ENCODE measurements around the gene TERT. TPM values are rescaled to one million over a fixed set of nuclear protein-coding genes. Genes with fewer than 3 reads are reported as not detected.

Gene TERT
- polyA plus RNA-seq, 1 donor from 2014 or later, result not detected

DNA sequence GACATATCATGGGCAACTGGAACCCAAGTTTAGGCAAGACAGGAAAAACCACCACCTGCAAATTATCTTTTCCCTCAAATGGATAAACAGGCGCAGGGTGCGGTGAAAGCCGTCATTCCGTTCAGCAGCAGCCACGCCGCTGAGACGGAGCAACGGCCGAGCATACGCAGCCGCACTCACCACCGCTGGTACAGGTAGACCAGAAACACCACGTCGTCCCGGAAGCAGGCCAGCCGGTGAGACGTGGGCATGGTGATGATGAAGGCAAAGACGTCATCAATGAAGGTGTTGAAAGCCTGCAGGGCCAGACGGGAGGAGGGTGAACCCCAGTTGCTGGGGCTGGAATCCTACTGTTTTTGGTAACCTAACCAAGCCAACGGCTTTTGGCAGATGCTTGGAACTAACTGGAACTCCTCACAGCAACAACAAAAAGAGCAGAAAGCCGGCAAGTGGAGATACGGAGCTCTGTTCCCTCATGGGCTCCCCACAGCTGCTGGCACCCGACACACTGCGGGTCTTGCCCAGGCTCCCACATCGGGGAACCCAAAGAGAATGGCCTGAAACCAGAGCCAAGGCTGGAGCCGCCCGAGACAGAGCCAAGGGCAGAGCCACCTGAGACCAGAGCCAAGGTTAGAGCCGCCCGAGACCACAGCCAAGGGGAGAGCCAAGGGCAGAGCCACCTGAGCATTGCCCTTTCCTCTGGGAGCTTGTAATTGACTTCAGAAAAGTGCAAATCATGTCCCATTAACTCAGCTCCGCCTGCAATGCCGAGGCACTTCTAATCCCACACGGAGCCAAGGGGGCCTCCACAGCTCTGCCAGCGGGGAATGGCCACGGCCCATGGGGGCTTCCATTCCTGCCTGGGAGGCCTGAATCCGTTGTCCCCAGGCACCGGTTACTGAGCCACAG, 25.8 kb upstream of the TERT start:
- Histone ChIP-seq H3K9ac (ENCODE audit: low read length) (no peak overlapping the region), H2AFZ (ENCODE audit: low read depth, low read length) (no peak overlapping the region), H3K79me2 (replicated peaks; ENCODE audit: insufficient read depth, low read length) (no peaks in the 10 kb centered on the region), H3K4me3 (ENCODE audit: low read length) (no peak overlapping the region), H3F3A (ENCODE audit: insufficient read depth, low read length, poor library complexity, severe bottlenecking) (no peaks in the 10 kb centered on the region), H3K4me2 (ENCODE audit: low read length) (no peak overlapping the region), H3K9me2 (ENCODE audit: insufficient read depth, low read length) (no peaks in the 10 kb centered on the region), H4K20me1 (ENCODE audit: insufficient read depth) (no peaks in the 10 kb centered on the region), H3K27me3 (ENCODE audit: insufficient read depth, low read depth, low read length) (no peaks in the 10 kb centered on the region), H3K27ac (ENCODE audit: low read length) (no peak overlapping the region), H3K9me3 (ENCODE audit: low read length) (no peaks in the 10 kb centered on the region), H3K36me3 (ENCODE audit: insufficient read depth, low read length) (no peaks in the 10 kb centered on the region)
- no peak for TF ChIP-seq RAD21 (conservative IDR thresholded peaks at IDR 0.05)

DNA sequence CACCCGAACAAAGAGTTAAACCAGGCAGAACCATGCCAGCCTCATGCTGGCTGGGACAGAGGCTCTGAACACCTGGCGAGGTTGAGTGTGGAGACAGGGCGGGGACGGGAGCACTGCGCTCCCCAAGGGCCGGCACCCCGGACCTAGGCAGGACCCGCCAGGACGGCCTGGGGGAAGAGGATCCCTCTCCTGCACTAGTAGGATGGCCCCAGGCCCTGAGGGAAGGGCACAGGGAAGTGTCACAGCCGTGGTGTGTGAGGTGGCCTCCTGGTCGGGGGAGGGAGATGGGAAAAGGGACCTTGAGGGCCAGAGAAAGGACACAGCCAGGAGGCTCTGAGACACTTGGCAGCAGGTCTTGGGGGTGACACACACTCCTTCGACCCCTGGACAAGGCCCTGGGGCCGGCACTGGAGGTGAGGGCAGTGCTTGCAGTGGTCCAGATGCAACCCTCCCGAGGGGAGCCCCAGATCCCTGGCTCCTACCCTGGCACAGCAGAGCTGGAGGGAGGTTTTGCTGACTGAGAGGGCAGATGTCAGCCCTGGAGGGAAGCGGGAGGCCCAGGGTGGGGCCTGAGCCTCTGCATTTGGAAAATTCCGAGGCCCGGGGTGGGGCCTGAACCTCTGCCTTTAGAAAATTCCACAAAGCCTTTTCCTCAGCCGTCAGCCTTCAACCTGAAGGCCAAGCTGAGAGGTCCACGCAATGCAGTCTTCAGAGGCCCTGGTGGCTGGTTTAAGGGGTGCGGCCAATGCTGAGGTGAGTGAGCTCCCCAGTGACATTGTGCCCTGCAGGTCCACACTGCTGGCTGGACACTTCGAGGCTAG, 24.8 kb upstream of the TERT start:
- no peak overlapping the region for H3K4me2 ChIP-seq (ENCODE audit: low read length)
- no peak overlapping the region for H3K27ac ChIP-seq (ENCODE audit: low read length)
- no peaks in the 10 kb centered on the region for H3K9me2 ChIP-seq (ENCODE audit: insufficient read depth, low read length)
- no peaks in the 10 kb centered on the region for H4K20me1 ChIP-seq (ENCODE audit: insufficient read depth)
- H3K9me3 ChIP-seq (ENCODE audit: low read length), result no peaks in the 10 kb centered on the region
- H3F3A ChIP-seq (ENCODE audit: insufficient read depth, low read length, poor library complexity, severe bottlenecking), result no peaks in the 10 kb centered on the region
- H3K9ac ChIP-seq (ENCODE audit: low read length), result no peak overlapping the region
- no peak overlapping the region for H2AFZ ChIP-seq (ENCODE audit: low read depth, low read length)
- H3K4me3 ChIP-seq (ENCODE audit: low read length), result no peak overlapping the region
- no peaks in the 10 kb centered on the region for H3K27me3 ChIP-seq (ENCODE audit: insufficient read depth, low read depth, low read length)
- TF ChIP-seq MXI1 (conservative IDR thresholded peaks at IDR 0.05; ENCODE audit: poor library complexity, severe bottlenecking) (no peak), TAF1 (IDR thresholded peaks at IDR 0.05; ENCODE audit: low read depth) (no peak), RAD21 (conservative IDR thresholded peaks at IDR 0.05) (no peak), EZH2 (IDR thresholded peaks at IDR 0.05; ENCODE audit: borderline replicate concordance, insufficient read depth, low read length, poor library complexity, severe bottlenecking) (no peak), POLR2AphosphoS5 (IDR thresholded peaks at IDR 0.05) (no peak), EP300 (conservative IDR thresholded peaks at IDR 0.05; ENCODE audit: poor library complexity, severe bottlenecking) (no peak), SMC3 (conservative IDR thresholded peaks at IDR 0.05; ENCODE audit: poor library complexity) (no peak)
- TF ChIP-seq, protein P1, sequence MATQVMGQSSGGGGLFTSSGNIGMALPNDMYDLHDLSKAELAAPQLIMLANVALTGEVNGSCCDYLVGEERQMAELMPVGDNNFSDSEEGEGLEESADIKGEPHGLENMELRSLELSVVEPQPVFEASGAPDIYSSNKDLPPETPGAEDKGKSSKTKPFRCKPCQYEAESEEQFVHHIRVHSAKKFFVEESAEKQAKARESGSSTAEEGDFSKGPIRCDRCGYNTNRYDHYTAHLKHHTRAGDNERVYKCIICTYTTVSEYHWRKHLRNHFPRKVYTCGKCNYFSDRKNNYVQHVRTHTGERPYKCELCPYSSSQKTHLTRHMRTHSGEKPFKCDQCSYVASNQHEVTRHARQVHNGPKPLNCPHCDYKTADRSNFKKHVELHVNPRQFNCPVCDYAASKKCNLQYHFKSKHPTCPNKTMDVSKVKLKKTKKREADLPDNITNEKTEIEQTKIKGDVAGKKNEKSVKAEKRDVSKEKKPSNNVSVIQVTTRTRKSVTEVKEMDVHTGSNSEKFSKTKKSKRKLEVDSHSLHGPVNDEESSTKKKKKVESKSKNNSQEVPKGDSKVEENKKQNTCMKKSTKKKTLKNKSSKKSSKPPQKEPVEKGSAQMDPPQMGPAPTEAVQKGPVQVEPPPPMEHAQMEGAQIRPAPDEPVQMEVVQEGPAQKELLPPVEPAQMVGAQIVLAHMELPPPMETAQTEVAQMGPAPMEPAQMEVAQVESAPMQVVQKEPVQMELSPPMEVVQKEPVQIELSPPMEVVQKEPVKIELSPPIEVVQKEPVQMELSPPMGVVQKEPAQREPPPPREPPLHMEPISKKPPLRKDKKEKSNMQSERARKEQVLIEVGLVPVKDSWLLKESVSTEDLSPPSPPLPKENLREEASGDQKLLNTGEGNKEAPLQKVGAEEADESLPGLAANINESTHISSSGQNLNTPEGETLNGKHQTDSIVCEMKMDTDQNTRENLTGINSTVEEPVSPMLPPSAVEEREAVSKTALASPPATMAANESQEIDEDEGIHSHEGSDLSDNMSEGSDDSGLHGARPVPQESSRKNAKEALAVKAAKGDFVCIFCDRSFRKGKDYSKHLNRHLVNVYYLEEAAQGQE (IDR thresholded peaks at IDR 0.05; ENCODE audit: borderline replicate concordance), result no peak
- TF ChIP-seq, protein P2, sequence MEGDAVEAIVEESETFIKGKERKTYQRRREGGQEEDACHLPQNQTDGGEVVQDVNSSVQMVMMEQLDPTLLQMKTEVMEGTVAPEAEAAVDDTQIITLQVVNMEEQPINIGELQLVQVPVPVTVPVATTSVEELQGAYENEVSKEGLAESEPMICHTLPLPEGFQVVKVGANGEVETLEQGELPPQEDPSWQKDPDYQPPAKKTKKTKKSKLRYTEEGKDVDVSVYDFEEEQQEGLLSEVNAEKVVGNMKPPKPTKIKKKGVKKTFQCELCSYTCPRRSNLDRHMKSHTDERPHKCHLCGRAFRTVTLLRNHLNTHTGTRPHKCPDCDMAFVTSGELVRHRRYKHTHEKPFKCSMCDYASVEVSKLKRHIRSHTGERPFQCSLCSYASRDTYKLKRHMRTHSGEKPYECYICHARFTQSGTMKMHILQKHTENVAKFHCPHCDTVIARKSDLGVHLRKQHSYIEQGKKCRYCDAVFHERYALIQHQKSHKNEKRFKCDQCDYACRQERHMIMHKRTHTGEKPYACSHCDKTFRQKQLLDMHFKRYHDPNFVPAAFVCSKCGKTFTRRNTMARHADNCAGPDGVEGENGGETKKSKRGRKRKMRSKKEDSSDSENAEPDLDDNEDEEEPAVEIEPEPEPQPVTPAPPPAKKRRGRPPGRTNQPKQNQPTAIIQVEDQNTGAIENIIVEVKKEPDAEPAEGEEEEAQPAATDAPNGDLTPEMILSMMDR (IDR thresholded peaks at IDR 0.05; ENCODE audit: poor library complexity, severe bottlenecking), result no peak
- H3K79me2 ChIP-seq (replicated peaks; ENCODE audit: insufficient read depth, low read length), result no peaks in the 10 kb centered on the region
- no peaks in the 10 kb centered on the region for H3K36me3 ChIP-seq (ENCODE audit: insufficient read depth, low read length)

Measured in neural cell (in vitro differentiated cells).